ENCODE measurements around the gene TUBB3.

GRCh38 chr16:89912627-89913026 lies 10.5 kb upstream of the TUBB3 start:
- TF ChIP-seq POLR2AphosphoS5 (IDR thresholded peaks at IDR 0.05; ENCODE audit: low read depth, low read length) = no peak
- no peak for TF ChIP-seq TAF1 (IDR thresholded peaks at IDR 0.05; ENCODE audit: borderline replicate concordance, low read depth, low read length)
- TF ChIP-seq POLR2A (IDR thresholded peaks at IDR 0.05; ENCODE audit: low read depth, low read length) = 0 out of 2 replicates have a peak, but pooled peaks have one; percentile 26

Data from GM12892 (cell line).